K562 (cell line): ENCODE measurements around the gene USP11. TPM values are rescaled to one million over a fixed set of nuclear protein-coding genes. Genes with fewer than 3 reads are reported as not detected.
A peak's percentile ranks its signal among the peaks of the same experiment; 100 is the strongest.

Experiments
- DIDO1 ChIP-seq: fragments of 450-650 bp; IDR thresholded peaks from 2 replicates; pipeline ENCODE4 v1.6.1; 2016; ENCODE audit warnings: low read depth, missing biosample characterization, missing genetic modification characterization
- DPF2 ChIP-seq: fragments of 450-650 bp; IDR thresholded peaks from 2 replicates; pipeline ENCODE4 v1.6.1; 2016
- GABPA ChIP-seq: fragments of 200-800 bp; sonication (Bioruptor generic); conservative IDR thresholded peaks from 2 replicates; pipeline ENCODE4 v1.6.1; 2016; ENCODE audit warnings: low read depth, missing genetic modification characterization, missing compliant biosample characterization
- MAFF ChIP-seq: IDR thresholded peaks from 2 replicates; pipeline ENCODE4 v1.6.1; 2012; ENCODE audit warnings: low read length, improper control_type of control experiment
- MTA3 ChIP-seq: fragments of 450-650 bp; formaldehyde crosslinking; IDR thresholded peaks from 2 replicates; pipeline ENCODE4 v1.6.1; 2017; ENCODE audit warnings: mild to moderate bottlenecking, borderline replicate concordance
- POLR2A ChIP-seq: fragments of 450-650 bp; conservative IDR thresholded peaks from 2 replicates; pipeline ENCODE4 v1.6.1; 2016
- RFX1 ChIP-seq: fragments of 450-650 bp; IDR thresholded peaks from 2 replicates; pipeline ENCODE4 v1.6.1; 2016; ENCODE audit warnings: mild to moderate bottlenecking, moderate library complexity
- TAF9B ChIP-seq: fragments of 450-650 bp; IDR thresholded peaks from 2 replicates; pipeline ENCODE4 v1.6.1; 2018; ENCODE audit warnings: mild to moderate bottlenecking; ENCODE audit not compliant: partially characterized antibody
- YY1 ChIP-seq, 3 experiments: IDR thresholded peaks; 2 replicates each; pipeline ENCODE4 v1.6.1; 2011; ENCODE audit warnings: low read length in 2 of 3, mild to moderate bottlenecking in 2 of 3, moderate library complexity in 2 of 3, borderline replicate concordance in 1 of 3, control low read depth in 1 of 3, low read depth in 1 of 3; ENCODE audit not compliant: insufficient read depth in 3 of 3, insufficient replicate concordance in 2 of 3, control insufficient read depth in 1 of 3, insufficient read length in 1 of 3; ENCODE audit errors: extremely low read depth in 1 of 3
- ZBTB1 ChIP-seq: sonication (generic); formaldehyde crosslinking; IDR thresholded peaks from 2 replicates; pipeline ENCODE4 v1.8.1; 2023; ENCODE audit warnings: missing genetic modification reagents, low read depth, mild to moderate bottlenecking, borderline replicate concordance
- ZFP36 ChIP-seq: fragments of 150-350 bp; IDR thresholded peaks from 2 replicates; pipeline ENCODE4 v1.6.1; 2018; ENCODE audit warnings: low read length, low read depth; ENCODE audit not compliant: partially characterized antibody
- ZNF551 ChIP-seq: fragments of 250-450 bp; sonication (Bioruptor Pico); IDR thresholded peaks from 2 replicates; pipeline ENCODE4 v1.5.0; 2021; ENCODE audit warnings: mild to moderate bottlenecking, moderate library complexity
- ZNF583 ChIP-seq: fragments of 250-450 bp; sonication (Bioruptor Pico); IDR thresholded peaks from 2 replicates; pipeline ENCODE4 v1.4.0; 2020
- polyA plus RNA-seq, 8 experiments: library from polyadenylated mRNA; depleted of rRNA in 4 of 8; stranded (reverse) in 5 of 8; unstranded in 3 of 8; fragments of >200 nt; fragmentation: Nextera tagmentation in 2 of 8; fragmentation: Illumina TruSeq in 1 of 8; extraction: Ambion mirVana in 2 of 8; extraction: Trizol in 1 of 8; gene quantifications; 2 replicates each; pipeline versions ENCODE4 v1.2.1 to v1.2.3, GENCODE V29; 2011 to 2014; ENCODE audit warnings: inconsistent platforms in 1 of 8, missing spikeins in 1 of 8
- total RNA-seq, 7 experiments: library from RNA; depleted of rRNA in 6 of 7; stranded (reverse); fragments of >200 nt in 6 of 7; fragmentation: Illumina TruSeq in 2 of 7; extraction: Trizol in 2 of 7; gene quantifications; 2 replicates each; pipeline versions ENCODE4 v1.2.1 to v1.2.3, GENCODE V29; 2011 to 2021; ENCODE audit warnings: low replicate concordance in 1 of 7
- TF ChIP-seq, protein P1 (sequence below): sonication (generic); formaldehyde crosslinking; IDR thresholded peaks from 2 replicates; pipeline ENCODE4 v1.8.1; 2023; ENCODE audit warnings: mild to moderate bottlenecking, missing genetic modification reagents
- TF ChIP-seq, protein P2 (sequence below): fragments of 150-350 bp; conservative IDR thresholded peaks from 2 replicates; pipeline ENCODE4 v1.6.1; 2014; ENCODE audit warnings: low read length

USP11 gene
- total and polyA plus RNA-seq, 9 of the 15 experiments (the other 6 are each of a cell fraction or from before 2014, with no cell fraction given) = 2.5 to 29.0 (median 11.7) TPM

DNA sequence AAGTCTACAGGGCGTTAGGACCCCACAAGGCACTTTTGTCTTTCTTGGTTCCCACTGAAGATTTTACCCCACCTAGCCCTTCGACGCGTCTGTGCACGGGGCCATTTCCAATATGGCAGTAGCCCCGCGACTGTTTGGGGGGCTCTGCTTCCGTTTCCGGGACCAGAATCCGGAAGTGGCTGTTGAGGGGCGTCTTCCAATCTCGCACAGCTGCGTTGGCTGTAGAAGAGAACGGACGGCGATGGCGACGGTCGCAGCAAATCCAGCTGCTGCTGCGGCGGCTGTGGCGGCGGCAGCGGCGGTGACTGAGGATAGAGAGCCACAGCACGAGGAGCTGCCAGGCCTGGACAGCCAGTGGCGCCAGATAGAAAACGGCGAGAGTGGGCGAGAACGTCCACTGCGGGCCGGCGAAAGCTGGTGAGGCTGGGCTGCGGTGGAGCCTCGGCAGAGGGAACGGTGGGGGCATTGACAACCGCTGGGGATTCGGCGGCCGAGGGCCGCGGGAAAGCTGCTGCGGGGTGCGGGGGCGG is at the start of gene USP11 (continued):
- TF ChIP-seq ZFP36 = no peak
- TF ChIP-seq DIDO1 (tag) = no peak
- no peak for TF ChIP-seq ZNF551
- TF ChIP-seq, protein P1, sequence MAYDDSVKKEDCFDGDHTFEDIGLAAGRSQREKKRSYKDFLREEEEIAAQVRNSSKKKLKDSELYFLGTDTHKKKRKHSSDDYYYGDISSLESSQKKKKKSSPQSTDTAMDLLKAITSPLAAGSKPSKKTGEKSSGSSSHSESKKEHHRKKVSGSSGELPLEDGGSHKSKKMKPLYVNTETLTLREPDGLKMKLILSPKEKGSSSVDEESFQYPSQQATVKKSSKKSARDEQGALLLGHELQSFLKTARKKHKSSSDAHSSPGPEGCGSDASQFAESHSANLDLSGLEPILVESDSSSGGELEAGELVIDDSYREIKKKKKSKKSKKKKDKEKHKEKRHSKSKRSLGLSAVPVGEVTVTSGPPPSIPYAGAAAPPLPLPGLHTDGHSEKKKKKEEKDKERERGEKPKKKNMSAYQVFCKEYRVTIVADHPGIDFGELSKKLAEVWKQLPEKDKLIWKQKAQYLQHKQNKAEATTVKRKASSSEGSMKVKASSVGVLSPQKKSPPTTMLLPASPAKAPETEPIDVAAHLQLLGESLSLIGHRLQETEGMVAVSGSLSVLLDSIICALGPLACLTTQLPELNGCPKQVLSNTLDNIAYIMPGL (CRISPR knock-in tag) = no peak
- TF ChIP-seq MAFF = no peak
- 0 out of 2 replicates have a peak, but pooled peaks have one; percentile 15 for TF ChIP-seq DPF2
- TF ChIP-seq, protein P2, sequence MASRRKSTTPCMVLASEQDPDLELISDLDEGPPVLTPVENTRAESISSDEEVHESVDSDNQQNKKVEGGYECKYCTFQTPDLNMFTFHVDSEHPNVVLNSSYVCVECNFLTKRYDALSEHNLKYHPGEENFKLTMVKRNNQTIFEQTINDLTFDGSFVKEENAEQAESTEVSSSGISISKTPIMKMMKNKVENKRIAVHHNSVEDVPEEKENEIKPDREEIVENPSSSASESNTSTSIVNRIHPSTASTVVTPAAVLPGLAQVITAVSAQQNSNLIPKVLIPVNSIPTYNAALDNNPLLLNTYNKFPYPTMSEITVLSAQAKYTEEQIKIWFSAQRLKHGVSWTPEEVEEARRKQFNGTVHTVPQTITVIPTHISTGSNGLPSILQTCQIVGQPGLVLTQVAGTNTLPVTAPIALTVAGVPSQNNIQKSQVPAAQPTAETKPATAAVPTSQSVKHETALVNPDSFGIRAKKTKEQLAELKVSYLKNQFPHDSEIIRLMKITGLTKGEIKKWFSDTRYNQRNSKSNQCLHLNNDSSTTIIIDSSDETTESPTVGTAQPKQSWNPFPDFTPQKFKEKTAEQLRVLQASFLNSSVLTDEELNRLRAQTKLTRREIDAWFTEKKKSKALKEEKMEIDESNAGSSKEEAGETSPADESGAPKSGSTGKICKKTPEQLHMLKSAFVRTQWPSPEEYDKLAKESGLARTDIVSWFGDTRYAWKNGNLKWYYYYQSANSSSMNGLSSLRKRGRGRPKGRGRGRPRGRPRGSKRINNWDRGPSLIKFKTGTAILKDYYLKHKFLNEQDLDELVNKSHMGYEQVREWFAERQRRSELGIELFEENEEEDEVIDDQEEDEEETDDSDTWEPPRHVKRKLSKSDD = no peak
- 0 out of 2 replicates have a peak, but pooled peaks have one; percentile 22 for TF ChIP-seq MTA3
- no peak for TF ChIP-seq ZNF583 (CRISPR knock-in tag)
- no peak for TF ChIP-seq RFX1
- peak in 2 of 3 experiments; percentile 81 to 86 for TF ChIP-seq YY1 (IDR thresholded peaks at IDR 0.05; ENCODE audit: borderline replicate concordance in 1 of 3, control insufficient read depth in 1 of 3, extremely low read depth in 1 of 3, insufficient read depth in 3 of 3, insufficient read length in 1 of 3, insufficient replicate concordance in 2 of 3, low read depth in 1 of 3, low read length in 2 of 3)
- peak; percentile 63 for TF ChIP-seq TAF9B
- peak; percentile 89 for TF ChIP-seq GABPA
- TF ChIP-seq POLR2A = peak; percentile 83
- TF ChIP-seq ZBTB1 = peak; percentile 60; the same call in 1 of the 2 replicates
